ENCODE data around the gene PRAMEF11. TPM values are rescaled to one million over a fixed set of nuclear protein-coding genes. Genes with fewer than 3 reads are reported as not detected.

The PRAMEF11 gene
- polyA plus RNA-seq, 10 donors, result not detected

DNA sequence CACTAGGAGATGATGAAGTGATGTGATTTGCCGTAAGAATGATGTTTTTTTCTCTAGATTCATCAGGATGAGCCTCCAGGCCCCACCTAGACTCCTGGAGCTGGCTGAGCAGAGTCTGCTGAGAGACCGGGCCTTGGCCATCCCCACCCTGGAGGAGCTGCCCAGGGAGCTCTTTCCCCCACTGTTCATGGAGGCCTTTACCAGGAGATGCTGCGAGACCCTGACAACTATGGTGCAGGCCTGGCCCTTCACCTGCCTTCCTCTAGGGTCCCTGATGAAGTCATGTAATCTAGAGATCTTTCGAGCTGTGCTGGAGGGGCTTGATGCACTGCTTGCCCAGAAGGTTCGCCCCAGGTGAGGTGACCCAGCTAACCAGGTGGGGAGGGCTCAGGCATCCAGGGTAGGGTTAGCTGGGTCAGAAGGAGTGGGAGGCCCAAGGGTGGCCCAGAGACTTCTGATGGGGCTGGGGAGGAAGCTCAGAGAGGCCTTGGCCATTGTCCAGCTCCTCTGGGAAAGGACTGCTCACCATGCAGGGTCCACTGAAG, 56.3 kb downstream of the PRAMEF11 start:
- DNase-seq, result no peak

Other genes starting within 250 kb of the PRAMEF11 start
- gene DHRS3, start 213.2 kb downstream of the PRAMEF11 start, polyA plus RNA-seq (ENCODE audit: insufficient read length in 10 of 10), result 10 to 100 TPM; 11.8 to 25.6 (median 17.0) TPM
- not detected for gene AADACL4, start 187.3 kb downstream of the PRAMEF11 start, polyA plus RNA-seq (ENCODE audit: insufficient read length in 10 of 10)
- gene AADACL3, start 115.3 kb downstream of the PRAMEF11 start, polyA plus RNA-seq (ENCODE audit: insufficient read length in 10 of 10), result not detected
- gene CFAP107, start 85.2 kb downstream of the PRAMEF11 start, polyA plus RNA-seq (ENCODE audit: insufficient read length in 10 of 10), result 1 to 10 TPM in 2 of 10 donors, under 1 TPM in 7, not detected in 1; 0.12 to 1.5 (median 0.52) TPM
- not detected for gene PRAMEF12, start 57.7 kb downstream of the PRAMEF11 start, polyA plus RNA-seq (ENCODE audit: insufficient read length in 10 of 10)
- gene PRAMEF1, start 40.0 kb downstream of the PRAMEF11 start, polyA plus RNA-seq (ENCODE audit: insufficient read length in 10 of 10), result not detected
- not detected for gene HNRNPCL1, start 17.3 kb upstream of the PRAMEF11 start, polyA plus RNA-seq (ENCODE audit: insufficient read length in 10 of 10)
- not detected for gene PRAMEF2, start 25.7 kb upstream of the PRAMEF11 start, polyA plus RNA-seq (ENCODE audit: insufficient read length in 10 of 10)
- not detected for gene PRAMEF4, start 54.8 kb upstream of the PRAMEF11 start, polyA plus RNA-seq (ENCODE audit: insufficient read length in 10 of 10)
- gene PRAMEF10, start 66.9 kb upstream of the PRAMEF11 start, polyA plus RNA-seq (ENCODE audit: insufficient read length in 10 of 10), result not detected
- gene PRAMEF7, start 85.2 kb upstream of the PRAMEF11 start, polyA plus RNA-seq (ENCODE audit: insufficient read length in 10 of 10), result not detected
- not detected for gene PRAMEF6, start 116.2 kb upstream of the PRAMEF11 start, polyA plus RNA-seq (ENCODE audit: insufficient read length in 10 of 10)
- not detected for gene PRAMEF27, start 225.2 kb upstream of the PRAMEF11 start, polyA plus RNA-seq (ENCODE audit: insufficient read length in 10 of 10)
- gene HNRNPCL3, start 229.4 kb upstream of the PRAMEF11 start, polyA plus RNA-seq (ENCODE audit: insufficient read length in 10 of 10), result under 1 TPM in 1 of 10 donors, not detected in 9; 0.19 TPM
- not detected for gene PRAMEF25, start 239.4 kb upstream of the PRAMEF11 start, polyA plus RNA-seq (ENCODE audit: insufficient read length in 10 of 10)